Left lung (tissue), 10 donors: ENCODE data around the gene MT1M. TPM values are rescaled to one million over a fixed set of nuclear protein-coding genes. Genes with fewer than 3 reads are reported as not detected.

Source experiments
- ATAC-seq: fragments of 200-7000 bp; cut with Tn5 transposase; one replicate; pipeline ENCODE4 v1.9.1; 2020; ENCODE audit warnings: moderate library complexity
- DNase-seq, 4 donors: peaks; one replicate each; pipeline ENCODE4 v3.0.0-alpha.2; 2013 to 2020
- H3K27ac ChIP-seq, 2 donors: fragments of 200-600 bp; sonication (generic) in 1 of 2; one replicate each; pipeline versions ENCODE4 v1.5.0 to v1.8.0; 2020 to 2021
- H3K27me3 ChIP-seq, 2 donors: fragments of 200-600 bp; sonication (generic) in 1 of 2; one replicate each; pipeline versions ENCODE4 v1.5.0 to v1.8.0; 2020 to 2021
- H3K36me3 ChIP-seq, 2 donors: fragments of 200-600 bp; sonication (generic) in 1 of 2; one replicate each; pipeline versions ENCODE4 v1.5.0 to v1.8.0; 2020 to 2021
- H3K4me1 ChIP-seq, 2 donors: fragments of 200-600 bp; one replicate each; pipeline ENCODE4 v1.8.0; 2021
- H3K4me3 ChIP-seq, 2 donors: fragments of 200-600 bp; sonication (generic) in 1 of 2; one replicate each; pipeline versions ENCODE4 v1.5.0 to v1.8.0; 2020 to 2021; ENCODE audit warnings: mild to moderate bottlenecking in 1 of 2
- H3K9me3 ChIP-seq, 2 donors: fragments of 200-600 bp; sonication (generic) in 1 of 2; one replicate each; pipeline versions ENCODE4 v1.5.0 to v1.8.0; 2020 to 2021
- intact Hi-C, 2 donors: fragments of 100-400 bp; cut with DNase I; formaldehyde crosslinking; loops; one replicate each; pipeline versions ENCODE4 v1.11.2 to v1.14.2; 2022
- polyA plus RNA-seq, 6 donors: library from polyadenylated mRNA; unstranded; fragments of 120-200 nt; gene quantifications; one replicate each; pipeline ENCODE4 v1.2.1, GENCODE V29; 2013; ENCODE audit not compliant: insufficient read length in 6 of 6
- total RNA-seq, 2 donors: library from RNA; stranded (reverse); fragmentation: NEBNext Ultra II Directional; extraction: Animal tissue kit (Norgen Biotek cat#: 25700); gene quantifications; one replicate each; pipeline ENCODE4 v1.2.1, GENCODE V29; 2021
- TF ChIP-seq, protein P1 (sequence below), 2 donors: fragments of 200-600 bp; sonication (generic) in 1 of 2; IDR thresholded peaks; one replicate each; pipeline versions ENCODE4 v1.5.0 to v1.8.0; 2021; ENCODE audit warnings: antibody characterized with exemption in 2 of 2
- donor health status: DM: no; HTN: yes; CAD: no.
- donor health status: DM: no; HTN: no; CAD: no.

Gene MT1M
- total and polyA plus RNA-seq, 8 donors = 0.29 to 32.5 (median 0.62) TPM

DNA sequence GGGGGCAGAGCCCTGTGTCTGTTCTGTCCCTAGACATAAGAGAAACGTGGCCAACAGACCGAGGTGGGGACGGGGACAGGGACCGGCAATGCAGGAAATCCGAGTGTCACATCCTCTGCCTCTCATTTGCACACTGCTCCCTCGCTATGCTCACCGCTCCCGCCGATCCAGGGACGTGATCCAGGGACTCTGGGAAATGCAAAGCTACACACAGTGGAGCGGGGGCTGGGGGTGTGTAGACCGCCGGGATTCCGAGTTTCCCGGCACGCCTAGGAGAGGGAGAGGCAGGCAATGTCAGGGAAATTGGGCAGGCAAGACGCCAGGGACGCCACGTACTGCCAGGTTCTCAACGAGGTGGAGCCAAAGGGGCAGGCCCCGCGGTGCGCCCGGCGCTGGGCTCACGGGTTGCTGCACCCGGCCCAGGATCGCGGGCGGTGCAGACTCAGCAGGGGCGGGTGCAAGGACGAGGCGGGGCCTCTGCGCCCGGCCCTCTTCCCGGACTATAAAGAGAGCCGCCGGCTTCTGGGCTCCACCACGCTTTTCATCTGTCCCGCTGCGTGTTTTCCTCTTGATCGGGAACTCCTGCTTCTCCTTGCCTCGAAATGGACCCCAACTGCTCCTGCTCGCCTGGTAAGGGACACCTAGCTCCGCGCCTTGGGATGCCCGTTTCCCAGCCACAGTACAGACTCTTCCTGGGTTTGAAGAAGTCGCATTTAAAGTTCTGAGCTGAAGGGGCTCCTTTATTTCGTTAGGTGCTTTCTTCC is 49.7 kb downstream of the MT1M start, which contains the start of gene MT1X:
Gene MT1X, plus strand, starts transcription at position 532 of the 764 bp plus-strand sequence. Its CDS starts 71 bp downstream, at position 603.
- ATAC-seq = peak; percentile 100
- DNase-seq = peak; percentile 72 to 97 (median 90)
- peak within 1 kb of the TSS; percentile 58 to 80 for H3K27ac ChIP-seq
- TF ChIP-seq, protein P1, sequence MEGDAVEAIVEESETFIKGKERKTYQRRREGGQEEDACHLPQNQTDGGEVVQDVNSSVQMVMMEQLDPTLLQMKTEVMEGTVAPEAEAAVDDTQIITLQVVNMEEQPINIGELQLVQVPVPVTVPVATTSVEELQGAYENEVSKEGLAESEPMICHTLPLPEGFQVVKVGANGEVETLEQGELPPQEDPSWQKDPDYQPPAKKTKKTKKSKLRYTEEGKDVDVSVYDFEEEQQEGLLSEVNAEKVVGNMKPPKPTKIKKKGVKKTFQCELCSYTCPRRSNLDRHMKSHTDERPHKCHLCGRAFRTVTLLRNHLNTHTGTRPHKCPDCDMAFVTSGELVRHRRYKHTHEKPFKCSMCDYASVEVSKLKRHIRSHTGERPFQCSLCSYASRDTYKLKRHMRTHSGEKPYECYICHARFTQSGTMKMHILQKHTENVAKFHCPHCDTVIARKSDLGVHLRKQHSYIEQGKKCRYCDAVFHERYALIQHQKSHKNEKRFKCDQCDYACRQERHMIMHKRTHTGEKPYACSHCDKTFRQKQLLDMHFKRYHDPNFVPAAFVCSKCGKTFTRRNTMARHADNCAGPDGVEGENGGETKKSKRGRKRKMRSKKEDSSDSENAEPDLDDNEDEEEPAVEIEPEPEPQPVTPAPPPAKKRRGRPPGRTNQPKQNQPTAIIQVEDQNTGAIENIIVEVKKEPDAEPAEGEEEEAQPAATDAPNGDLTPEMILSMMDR (IDR thresholded peaks at IDR 0.05) = no peak
- no peaks in the 10 kb centered on the region for H3K27me3 ChIP-seq
- H3K9me3 ChIP-seq = peaks cover 0 to 7% of the 10 kb centered on the region in 2 donors
- H3K4me3 ChIP-seq = peak within 1 kb of the TSS; percentile 55
- H3K4me1 ChIP-seq = peaks cover 10 to 18% of the 10 kb centered on the region in 2 donors
- H3K36me3 ChIP-seq = no peaks in the 10 kb centered on the region
- intact Hi-C loops = no loop called here

DNA sequence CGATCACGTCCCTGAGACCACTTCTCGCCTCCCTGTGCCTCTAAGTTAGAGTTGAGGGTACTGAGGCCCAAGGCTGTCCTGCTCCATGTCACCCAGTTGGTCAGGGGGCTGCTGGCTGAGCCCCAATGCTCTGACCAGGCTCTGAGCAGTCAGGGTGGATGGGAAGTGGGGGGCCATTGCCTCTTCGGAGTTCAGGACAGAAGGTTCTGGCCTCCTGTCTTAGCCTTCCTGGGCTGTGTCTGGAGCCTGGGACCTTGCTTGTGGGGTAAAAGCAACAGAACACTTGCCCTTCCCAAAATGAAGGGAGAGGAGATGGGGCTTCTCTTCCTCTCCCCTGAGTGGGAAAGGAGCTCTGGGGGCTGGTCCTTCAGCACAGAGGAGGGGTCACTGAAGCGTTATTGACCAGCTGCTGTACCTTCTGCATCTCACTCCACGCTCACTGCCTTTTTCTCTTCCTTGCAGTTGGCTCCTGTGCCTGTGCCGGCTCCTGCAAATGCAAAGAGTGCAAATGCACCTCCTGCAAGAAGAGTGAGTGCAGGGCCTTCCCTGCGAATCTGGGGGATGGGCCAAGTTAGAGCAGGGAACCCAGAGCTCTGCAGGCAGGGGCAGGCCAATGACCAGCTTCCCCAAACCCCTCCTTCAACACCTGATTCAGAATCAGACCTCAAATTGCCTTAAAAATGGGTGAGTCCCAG is 50.4 kb downstream of the MT1M start:
- peaks cover 0 to 8% of the 10 kb centered on the region in 2 donors for H3K9me3 ChIP-seq
- ATAC-seq (peak; percentile 2), DNase-seq (no peak)
- H3K4me3 ChIP-seq = peak overlapping the region; percentile 55
- H3K27me3 ChIP-seq = no peaks in the 10 kb centered on the region
- H3K36me3 ChIP-seq = no peaks in the 10 kb centered on the region
- peak overlapping the region in 1 of 2 donors; percentile 80 for H3K27ac ChIP-seq
- peaks cover 10 to 18% of the 10 kb centered on the region in 2 donors for H3K4me1 ChIP-seq
- TF ChIP-seq, protein P1 (IDR thresholded peaks at IDR 0.05) = no peak
- intact Hi-C loops = no loop called here

Other genes with a start within 250 kb of the MT1M start
- 10 to 100 TPM; 69.3 to 73.1 TPM for gene AMFR, start 207.1 kb upstream of the MT1M start, total RNA-seq
- gene AMFR, start 207.1 kb upstream of the MT1M start, polyA plus RNA-seq = 10 to 100 TPM; 64.2 to 88.5 (median 68.9) TPM
- gene NUDT21, start 181.3 kb upstream of the MT1M start, total RNA-seq = 10 to 100 TPM; 80.8 to 89.4 TPM
- gene NUDT21, start 181.3 kb upstream of the MT1M start, polyA plus RNA-seq = 100 to 1,000 TPM; 111 to 136 (median 126) TPM
- 10 to 100 TPM; 31.7 to 35.1 TPM for gene OGFOD1, start 181.1 kb upstream of the MT1M start, total RNA-seq
- gene OGFOD1, start 181.1 kb upstream of the MT1M start, polyA plus RNA-seq = 10 to 100 TPM; 31.1 to 42.2 (median 35.9) TPM
- gene BBS2, start 112.6 kb upstream of the MT1M start, total RNA-seq = 10 to 100 TPM; 23.9 to 38.6 TPM
- 100 to 1,000 TPM in 1 of 6 donors, 10 to 100 TPM in 5; 74.5 to 109 (median 85.3) TPM for gene BBS2, start 112.6 kb upstream of the MT1M start, polyA plus RNA-seq
- not detected for gene MT4, start 67.6 kb upstream of the MT1M start, total RNA-seq
- not detected for gene MT4, start 67.6 kb upstream of the MT1M start, polyA plus RNA-seq
- gene MT3, start 43.1 kb upstream of the MT1M start, total RNA-seq = not detected
- not detected for gene MT3, start 43.1 kb upstream of the MT1M start, polyA plus RNA-seq
- 100 to 1,000 TPM; 239 to 425 TPM for gene MT2A, start 24.1 kb upstream of the MT1M start, total RNA-seq
- gene MT2A, start 24.1 kb upstream of the MT1M start, polyA plus RNA-seq = 10 to 100 TPM; 27.1 to 50.1 (median 44.4) TPM
- 100 to 1,000 TPM; 103 to 262 TPM for gene MT1E, start 6.9 kb upstream of the MT1M start, total RNA-seq
- gene MT1E, start 6.9 kb upstream of the MT1M start, polyA plus RNA-seq = 10 to 100 TPM in 5 of 6 donors, 1 to 10 TPM in 1; 9.0 to 16.7 (median 11.9) TPM
- gene MT1A, start 6.0 kb downstream of the MT1M start, total RNA-seq = 10 to 100 TPM in 1 of 2 donors, 1 to 10 TPM in 1; 3.1 to 24.1 TPM
- gene MT1A, start 6.0 kb downstream of the MT1M start, polyA plus RNA-seq = under 1 TPM in 2 of 6 donors, not detected in 4; 0.78 to 0.91 TPM
- gene MT1B, start 19.2 kb downstream of the MT1M start, total RNA-seq = not detected
- gene MT1B, start 19.2 kb downstream of the MT1M start, polyA plus RNA-seq = under 1 TPM in 2 of 6 donors, not detected in 4; 0.45 to 0.66 TPM
- gene MT1F, start 25.3 kb downstream of the MT1M start, total RNA-seq = 10 to 100 TPM in 1 of 2 donors, 1 to 10 TPM in 1; 8.8 to 14.8 TPM
- gene MT1F, start 25.3 kb downstream of the MT1M start, polyA plus RNA-seq = 1 to 10 TPM; 4.2 to 9.6 (median 6.7) TPM
- 10 to 100 TPM in 1 of 2 donors, 1 to 10 TPM in 1; 2.7 to 22.1 TPM for gene MT1G, start 35.4 kb downstream of the MT1M start, total RNA-seq
- gene MT1G, start 35.4 kb downstream of the MT1M start, polyA plus RNA-seq = 1 to 10 TPM; 1.0 to 6.6 (median 1.8) TPM
- 1 to 10 TPM in 1 of 2 donors, not detected in 1; 2.3 TPM for gene MT1H, start 37.2 kb downstream of the MT1M start, total RNA-seq
- 1 to 10 TPM in 3 of 6 donors, not detected in 3; 1.1 to 2.2 (median 2.1) TPM for gene MT1H, start 37.2 kb downstream of the MT1M start, polyA plus RNA-seq
- 100 to 1,000 TPM in 1 of 2 donors, 10 to 100 TPM in 1; 78.4 to 126 TPM for gene MT1X, start 49.8 kb downstream of the MT1M start, total RNA-seq
- gene MT1X, start 49.8 kb downstream of the MT1M start, polyA plus RNA-seq = 10 to 100 TPM; 14.5 to 18.2 (median 16.5) TPM
- gene NUP93, start 97.5 kb downstream of the MT1M start, total RNA-seq = 10 to 100 TPM; 47.1 to 67.4 TPM
- gene NUP93, start 97.5 kb downstream of the MT1M start, polyA plus RNA-seq = 10 to 100 TPM; 58.5 to 75.9 (median 66.3) TPM
- not detected for gene SLC12A3, start 232.5 kb downstream of the MT1M start, total RNA-seq
- under 1 TPM; 0.13 to 0.49 (median 0.20) TPM for gene SLC12A3, start 232.5 kb downstream of the MT1M start, polyA plus RNA-seq